22Rv1 (cell line): ENCODE data around the gene RRAD.

Experiments
- CTCF ChIP-seq: fragments of 450-650 bp; IDR thresholded peaks from 2 replicates; pipeline ENCODE4 v1.5.1; 2017; ENCODE audit warnings: mild to moderate bottlenecking
- ZFX ChIP-seq: fragments of 450-650 bp; IDR thresholded peaks from 2 replicates; pipeline ENCODE4 v1.6.1; 2017; ENCODE audit warnings: antibody characterized with exemption, borderline replicate concordance

- TF ChIP-seq ZFX (no peak), CTCF (no peak)
Observed at GRCh38 chr16:66881560-66881959, 43.8 kb downstream of the RRAD start.
